ENCODE data around the gene EBP.
"Not testable (repeated sequence)": the region's sequence is repeated elsewhere in the genome, so short reads cannot be mapped to it uniquely, and the experiment has no call there.

Gene EBP

GRCh38 chrX:48520976-48521352 lies 644 bp upstream of the EBP start:
- DNase-seq (ENCODE audit: extremely low read depth in 1 of 2, low read depth in 1 of 2) = no peak

- DNase-seq (ENCODE audit: extremely low read depth in 1 of 2, low read depth in 1 of 2) = no peak
Measured at GRCh38 chrX:48522291-48522690, 683 bp downstream of the EBP start.

GRCh38 chrX:48523682-48524081 lies 2.1 kb downstream of the EBP start:
- DNase-seq (ENCODE audit: extremely low read depth in 1 of 2, low read depth in 1 of 2) = no peak

GRCh38 chrX:48525853-48526252 lies 4.2 kb downstream of the EBP start:
- DNase-seq (ENCODE audit: extremely low read depth in 1 of 2, low read depth in 1 of 2) = not testable (repeated sequence)

- no peak for DNase-seq (ENCODE audit: extremely low read depth in 1 of 2, low read depth in 1 of 2)
Measured at GRCh38 chrX:48530736-48531135, 9.1 kb downstream of the EBP start.

GRCh38 chrX:48531358-48531959 lies 9.9 kb downstream of the EBP start:
- no peak for DNase-seq (ENCODE audit: extremely low read depth in 1 of 2, low read depth in 1 of 2)

GRCh38 chrX:48532161-48532560 lies 10.6 kb downstream of the EBP start:
- no peak for DNase-seq (ENCODE audit: extremely low read depth in 1 of 2, low read depth in 1 of 2)

- no peak for DNase-seq (ENCODE audit: extremely low read depth in 1 of 2, low read depth in 1 of 2)
Measured at GRCh38 chrX:48533165-48533564, 11.6 kb downstream of the EBP start.

- DNase-seq (ENCODE audit: extremely low read depth in 1 of 2, low read depth in 1 of 2) = no peak
Measured at GRCh38 chrX:48538641-48539344, 17.2 kb downstream of the EBP start.

GRCh38 chrX:48539345-48540027 lies 17.9 kb downstream of the EBP start, which contains the start of gene TBC1D25:
Gene TBC1D25, plus strand, starts transcription at chrX:48539714. Its CDS starts 84 bp downstream, at chrX:48539798.
- DNase-seq (ENCODE audit: extremely low read depth in 1 of 2, low read depth in 1 of 2) = peak; percentile 93 to 95

GRCh38 chrX:48540028-48540375 lies 18.4 kb downstream of the EBP start:
- DNase-seq (ENCODE audit: extremely low read depth in 1 of 2, low read depth in 1 of 2) = peak in 1 of 2 donors; percentile 15

- DNase-seq (ENCODE audit: extremely low read depth in 1 of 2, low read depth in 1 of 2) = no peak
Measured at GRCh38 chrX:48540480-48540879, 18.9 kb downstream of the EBP start.

- no peak for DNase-seq (ENCODE audit: extremely low read depth in 1 of 2, low read depth in 1 of 2)
Measured at GRCh38 chrX:48541140-48541814, 19.7 kb downstream of the EBP start.

- no peak for DNase-seq (ENCODE audit: extremely low read depth in 1 of 2, low read depth in 1 of 2)
Measured at GRCh38 chrX:48548871-48549270, 27.3 kb downstream of the EBP start.

GRCh38 chrX:48555731-48556325 lies 34.2 kb downstream of the EBP start:
- DNase-seq (ENCODE audit: extremely low read depth in 1 of 2, low read depth in 1 of 2) = not testable (repeated sequence)

- no peak for DNase-seq (ENCODE audit: extremely low read depth in 1 of 2, low read depth in 1 of 2)
Measured at GRCh38 chrX:48558271-48558670, 36.7 kb downstream of the EBP start.

GRCh38 chrX:48559636-48560035 lies 38.0 kb downstream of the EBP start:
- no peak for DNase-seq (ENCODE audit: extremely low read depth in 1 of 2, low read depth in 1 of 2)

GRCh38 chrX:48560056-48560455 lies 38.4 kb downstream of the EBP start:
- no peak for DNase-seq (ENCODE audit: extremely low read depth in 1 of 2, low read depth in 1 of 2)

GRCh38 chrX:48560681-48561080 lies 39.1 kb downstream of the EBP start:
- DNase-seq (ENCODE audit: extremely low read depth in 1 of 2, low read depth in 1 of 2) = no peak

- DNase-seq (ENCODE audit: extremely low read depth in 1 of 2, low read depth in 1 of 2) = no peak
Measured at GRCh38 chrX:48569958-48570357, 48.4 kb downstream of the EBP start.

- no peak for DNase-seq (ENCODE audit: extremely low read depth in 1 of 2, low read depth in 1 of 2)
Measured at GRCh38 chrX:48573690-48574269, 52.2 kb downstream of the EBP start.

Measured in activated CD8-positive, alpha-beta memory T cell treated with anti-CD3 and anti-CD28 coated beads for 1 hour (primary cell).